GM23338 (cell line): Measurements from ENCODE around the gene SLC16A13. TPM values are rescaled to one million over a fixed set of nuclear protein-coding genes. Genes with fewer than 3 reads are reported as not detected.

Experiments
- ATAC-seq: fragments of 200-7000 bp; cut with Tn5 transposase; 3 replicates; pipeline ENCODE4 v1.9.1; 2020
- DNase-seq: peaks from one replicate; pipeline ENCODE4 v3.0.0-alpha.2; 2015; ENCODE audit warnings: low spot score
- H2AFZ ChIP-seq: fragments of 200-600 bp; sonication (generic); 2 replicates; pipeline ENCODE4 v1.8.0; 2016; ENCODE audit warnings: antibody characterized with exemption, mild to moderate bottlenecking, moderate library complexity
- H3F3A ChIP-seq: fragments of 200-600 bp; sonication (generic); replicated peaks from 2 replicates; pipeline ENCODE4 v1.8.0; 2017; ENCODE audit warnings: antibody characterized with exemption, mixed run types, low read depth
- H3K27ac ChIP-seq: fragments of 200-600 bp; sonication (generic); 2 replicates; pipeline ENCODE4 v1.6.1; 2016; ENCODE audit warnings: low read depth
- H3K27me3 ChIP-seq: fragments of 200-600 bp; sonication (generic); 2 replicates; pipeline ENCODE4 v1.8.0; 2016; ENCODE audit warnings: mild to moderate bottlenecking, mixed run types, moderate library complexity; ENCODE audit not compliant: insufficient read depth
- H3K36me3 ChIP-seq: fragments of 200-600 bp; sonication (generic); 2 replicates; pipeline ENCODE4 v1.8.0; 2016; ENCODE audit warnings: mild to moderate bottlenecking; ENCODE audit not compliant: insufficient read depth
- H3K4me1 ChIP-seq: fragments of 200-600 bp; sonication (generic); 2 replicates; pipeline ENCODE4 v1.8.0; 2016; ENCODE audit warnings: mild to moderate bottlenecking, moderate library complexity; ENCODE audit not compliant: insufficient read depth
- H3K4me2 ChIP-seq: fragments of 200-600 bp; sonication (generic); 2 replicates; pipeline ENCODE4 v1.7.1; 2017; ENCODE audit warnings: mixed run types
- H3K4me3 ChIP-seq: fragments of 200-600 bp; sonication (generic); 2 replicates; pipeline ENCODE4 v1.6.1; 2016; ENCODE audit warnings: mixed run types
- H3K79me2 ChIP-seq: fragments of 200-600 bp; sonication (generic); replicated peaks from 2 replicates; pipeline ENCODE4 v1.8.0; 2017; ENCODE audit warnings: mild to moderate bottlenecking; ENCODE audit not compliant: insufficient read depth
- H3K9me2 ChIP-seq: fragments of 200-600 bp; sonication (generic); 2 replicates; pipeline ENCODE4 v1.8.0; 2017; ENCODE audit not compliant: insufficient read depth
- H4K20me1 ChIP-seq: fragments of 200-600 bp; sonication (generic); replicated peaks from 2 replicates; pipeline ENCODE4 v1.8.0; 2017; ENCODE audit warnings: mild to moderate bottlenecking; ENCODE audit not compliant: insufficient read depth
- H3K27ac Mint-ChIP-seq: 2 replicates; pipeline ENCODE4 v1.8.0; 2020; ENCODE audit warnings: inconsistent platforms, mild to moderate bottlenecking, moderate library complexity, mixed read lengths
- H3K27me3 Mint-ChIP-seq: 3 replicates; pipeline ENCODE4 v1.8.0; 2022; ENCODE audit warnings: low read depth, mild to moderate bottlenecking, moderate library complexity, mixed read lengths, inconsistent platforms; ENCODE audit not compliant: insufficient read depth, poor library complexity
- H3K36me3 Mint-ChIP-seq: 3 replicates; pipeline ENCODE4 v1.8.0; 2021; ENCODE audit warnings: low read depth, mild to moderate bottlenecking, inconsistent platforms, moderate library complexity, mixed read lengths
- H3K4me1 Mint-ChIP-seq: 3 replicates; pipeline ENCODE4 v1.8.0; 2020; ENCODE audit warnings: mild to moderate bottlenecking, inconsistent platforms, mixed read lengths
- H3K4me3 Mint-ChIP-seq: 3 replicates; pipeline ENCODE4 v1.8.0; 2021; ENCODE audit warnings: moderate library complexity, mild to moderate bottlenecking, inconsistent platforms, mixed read lengths
- H3K9me3 Mint-ChIP-seq: 3 replicates; pipeline ENCODE4 v1.8.0; 2020; ENCODE audit warnings: moderate library complexity, mild to moderate bottlenecking, inconsistent platforms, mixed read lengths
- CREB1 ChIP-seq: fragments of 250-450 bp; sonication (Bioruptor Pico); IDR thresholded peaks from 2 replicates; pipeline ENCODE4 v1.5.0; 2020; ENCODE audit warnings: low read depth, mild to moderate bottlenecking, moderate library complexity
- EZH2 ChIP-seq: fragments of 200-600 bp; sonication (generic); IDR thresholded peaks from one replicate; pipeline ENCODE4 v1.8.0; 2017; ENCODE audit warnings: antibody characterized with exemption, mild to moderate bottlenecking, low read depth; ENCODE audit not compliant: unreplicated experiment
- EZH2phosphoT487 ChIP-seq: fragments of 200-600 bp; sonication (generic); IDR thresholded peaks from one replicate; pipeline ENCODE4 v1.8.1; 2018; ENCODE audit warnings: antibody characterized with exemption; ENCODE audit not compliant: unreplicated experiment
- JUNB ChIP-seq: IDR thresholded peaks from one replicate; pipeline ENCODE4 v1.6.1; 2016; ENCODE audit warnings: antibody characterized with exemption; ENCODE audit not compliant: unreplicated experiment
- NANOG ChIP-seq: IDR thresholded peaks from 2 replicates; pipeline ENCODE4 v1.6.1; 2016; ENCODE audit warnings: antibody characterized with exemption, borderline replicate concordance
- POLR2AphosphoS5 ChIP-seq: IDR thresholded peaks from 2 replicates; pipeline ENCODE4 v1.6.1; 2016; ENCODE audit warnings: antibody characterized with exemption, low read depth
- STAT1 ChIP-seq: IDR thresholded peaks from one replicate; pipeline ENCODE4 v1.6.1; 2016; ENCODE audit warnings: antibody characterized with exemption; ENCODE audit not compliant: unreplicated experiment
- ZNF331 ChIP-seq: fragments of 250-450 bp; sonication (Bioruptor Pico); IDR thresholded peaks from 2 replicates; pipeline ENCODE4 v1.5.0; 2020; ENCODE audit warnings: low read depth, mild to moderate bottlenecking, moderate library complexity
- ZNF462 ChIP-seq: fragments of 250-450 bp; sonication (Bioruptor Pico); IDR thresholded peaks from 2 replicates; pipeline ENCODE4 v1.5.0; 2020; ENCODE audit warnings: mild to moderate bottlenecking, moderate library complexity
- polyA plus RNA-seq: library from polyadenylated mRNA; unstranded; fragments of >200 nt; fragmentation: Nextera tagmentation; extraction: Ambion mirVana; gene quantifications from 2 replicates; pipeline ENCODE4 v1.2.1, GENCODE V29; 2016
- total RNA-seq: library from RNA; depleted of rRNA; stranded (reverse); fragments of >200 nt; shearing (Covaris generic); gene quantifications from 2 replicates; pipeline ENCODE4 v1.2.3, GENCODE V29; 2014
- TF ChIP-seq, protein P1 (sequence below): IDR thresholded peaks from 2 replicates; pipeline ENCODE4 v1.6.1; 2016; ENCODE audit warnings: antibody characterized with exemption

Gene SLC16A13
- total and polyA plus RNA-seq, 2 experiments from 2014 or later = 2.2 to 4.7 TPM

DNA sequence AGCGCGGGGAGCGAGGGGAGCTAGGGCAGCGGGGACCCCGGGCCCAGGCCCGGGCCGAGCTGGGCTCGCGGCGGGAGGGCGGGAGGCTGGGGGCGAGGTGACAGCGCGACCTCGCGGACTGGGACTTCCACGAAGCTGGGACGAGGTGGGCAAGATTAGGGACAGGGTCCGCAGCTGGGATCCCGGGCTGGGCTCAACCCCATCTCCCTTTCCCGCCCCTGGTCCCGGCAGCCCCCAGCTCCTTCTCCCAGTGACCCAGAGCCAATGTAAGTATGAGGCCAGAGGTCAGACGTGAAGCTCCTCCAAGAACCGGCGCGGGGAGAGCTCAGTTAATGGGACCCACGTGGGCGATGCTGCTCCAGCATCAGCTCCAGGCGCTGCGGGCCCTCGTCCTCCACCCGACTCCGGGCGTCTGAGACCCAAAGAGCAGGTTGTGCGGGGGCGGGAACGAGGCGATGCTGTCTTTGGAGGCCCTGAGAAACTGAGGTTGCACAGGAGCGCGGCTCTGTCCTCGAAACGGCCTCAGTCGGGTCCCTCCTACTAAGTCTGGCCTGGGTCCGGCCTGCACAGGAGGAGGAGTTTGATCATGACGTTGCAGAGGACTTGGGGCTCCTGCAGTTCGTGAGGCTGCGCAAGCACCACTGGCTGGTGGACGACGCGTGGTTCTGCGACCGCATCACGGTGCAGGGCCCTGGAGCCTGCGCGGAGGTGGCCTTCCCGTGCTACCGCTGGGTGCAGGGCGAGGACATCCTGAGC lies 39.4 kb upstream of the SLC16A13 start:
- no peak overlapping the region for H3K27ac ChIP-seq
- peak overlapping the region; percentile 96 for H3K4me2 ChIP-seq
- TF ChIP-seq, protein P1, sequence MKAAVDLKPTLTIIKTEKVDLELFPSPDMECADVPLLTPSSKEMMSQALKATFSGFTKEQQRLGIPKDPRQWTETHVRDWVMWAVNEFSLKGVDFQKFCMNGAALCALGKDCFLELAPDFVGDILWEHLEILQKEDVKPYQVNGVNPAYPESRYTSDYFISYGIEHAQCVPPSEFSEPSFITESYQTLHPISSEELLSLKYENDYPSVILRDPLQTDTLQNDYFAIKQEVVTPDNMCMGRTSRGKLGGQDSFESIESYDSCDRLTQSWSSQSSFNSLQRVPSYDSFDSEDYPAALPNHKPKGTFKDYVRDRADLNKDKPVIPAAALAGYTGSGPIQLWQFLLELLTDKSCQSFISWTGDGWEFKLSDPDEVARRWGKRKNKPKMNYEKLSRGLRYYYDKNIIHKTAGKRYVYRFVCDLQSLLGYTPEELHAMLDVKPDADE = no peak
- peak; percentile 21; the same call in 1 of the 2 replicates for TF ChIP-seq POLR2AphosphoS5
- TF ChIP-seq EZH2phosphoT487 = no peak
- no peak for TF ChIP-seq CREB1 (CRISPR knock-in tag)
- TF ChIP-seq NANOG = no peak
- no peak for TF ChIP-seq ZNF331 (CRISPR knock-in tag)
- TF ChIP-seq JUNB = no peak
- TF ChIP-seq EZH2 = peak; percentile 30
- H3K27me3 ChIP-seq = peaks cover 69% of the 10 kb centered on the region
- ATAC-seq (peak; percentile 46), DNase-seq (peak; percentile 67)
- H2AFZ ChIP-seq = peak overlapping the region; percentile 59; the same call in 1 of the 2 replicates
- H4K20me1 ChIP-seq = peaks cover 3% of the 10 kb centered on the region; the same call in 1 of the 2 replicates
- no peak overlapping the region for H3K27ac Mint-ChIP-seq
- H3K36me3 Mint-ChIP-seq = peaks cover 14% of the 10 kb centered on the region
- peaks cover 4% of the 10 kb centered on the region for H3K4me1 Mint-ChIP-seq
- H3K4me1 ChIP-seq = no peaks in the 10 kb centered on the region; the same call in 1 of the 2 replicates
- no peaks in the 10 kb centered on the region for H3F3A ChIP-seq
- peak overlapping the region; percentile 78 for H3K4me3 ChIP-seq
- H3K36me3 ChIP-seq = no peaks in the 10 kb centered on the region
- peaks cover 32% of the 10 kb centered on the region for H3K27me3 Mint-ChIP-seq
- no peaks in the 10 kb centered on the region for H3K79me2 ChIP-seq
- no peaks in the 10 kb centered on the region for H3K9me2 ChIP-seq
- H3K9me3 Mint-ChIP-seq = no peaks in the 10 kb centered on the region
- H3K4me3 Mint-ChIP-seq = peak overlapping the region; percentile 84; the same call in 2 of the 3 replicates

DNA sequence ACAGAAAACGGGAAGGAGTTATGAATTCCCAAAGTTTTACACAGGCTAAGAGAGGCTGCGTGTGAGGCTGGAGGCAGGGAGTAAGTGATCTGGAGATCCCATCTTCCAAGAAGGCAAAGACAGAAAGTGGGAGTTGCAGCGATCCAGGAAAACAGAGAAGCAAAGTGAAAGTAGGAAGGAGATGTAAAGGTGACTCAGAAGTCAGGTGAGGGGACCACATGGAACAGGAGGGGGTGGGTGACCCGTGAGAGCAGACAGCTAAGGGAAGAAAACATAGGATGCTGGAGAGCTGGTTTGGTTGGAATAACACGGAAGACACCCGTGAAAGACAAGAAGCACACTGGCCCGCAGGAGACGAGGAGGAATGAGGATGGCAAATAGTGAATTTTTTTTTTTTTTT lies 38.6 kb upstream of the SLC16A13 start:
- Mint-ChIP-seq H3K4me1 (peaks cover 4% of the 10 kb centered on the region), H3K27me3 (peaks cover 32% of the 10 kb centered on the region), H3K27ac (no peak overlapping the region), H3K36me3 (peaks cover 16% of the 10 kb centered on the region), H3K9me3 (no peaks in the 10 kb centered on the region), H3K4me3 (peak overlapping the region; percentile 84; the same call in 1 of the 3 replicates)
- H3K36me3 ChIP-seq = no peaks in the 10 kb centered on the region
- DNase-seq (no peak), ATAC-seq (no peak)
- H3K4me2 ChIP-seq = peak overlapping the region; percentile 96
- H3K4me3 ChIP-seq = peak overlapping the region; percentile 78
- H3K27me3 ChIP-seq = peaks cover 62% of the 10 kb centered on the region
- H4K20me1 ChIP-seq = peaks cover 3% of the 10 kb centered on the region; the same call in 1 of the 2 replicates
- no peak overlapping the region for H2AFZ ChIP-seq
- no peak overlapping the region for H3K27ac ChIP-seq
- no peaks in the 10 kb centered on the region for H3K9me2 ChIP-seq
- no peaks in the 10 kb centered on the region for H3K79me2 ChIP-seq
- no peaks in the 10 kb centered on the region for H3F3A ChIP-seq
- no peaks in the 10 kb centered on the region; the same call in 1 of the 2 replicates for H3K4me1 ChIP-seq
- TF ChIP-seq CREB1 (CRISPR knock-in tag) (no peak), POLR2AphosphoS5 (no peak), NANOG (no peak), STAT1 (no peak), ZNF331 (CRISPR knock-in tag) (no peak), EZH2 (no peak), ZNF462 (CRISPR knock-in tag) (no peak)
- TF ChIP-seq, protein P1 = no peak
